Amygdala (tissue), 56 donors: Measurements from ENCODE around the gene LYRM7.

Source experiments
- DNase-seq, 56 donors: peaks; one replicate each; lab custom pipeline; 2025; lab: John Stamatoyannopoulos, UW

The LYRM7 gene

GRCh38 chr5:131217791-131218190, 47.0 kb downstream of the LYRM7 start:
- no peak for DNase-seq

- DNase-seq, result no peak
These were observed 47.6 kb downstream of the LYRM7 start for GRCh38 chr5:131218392-131218791.

- DNase-seq, result no peak
These were observed 49.8 kb downstream of the LYRM7 start for GRCh38 chr5:131220566-131220965.

- DNase-seq, result no peak
These were observed 50.4 kb downstream of the LYRM7 start for GRCh38 chr5:131221008-131221703.

GRCh38 chr5:131221888-131222287, 51.1 kb downstream of the LYRM7 start:
- peak in 1 of 56 donors; percentile 19 for DNase-seq

- DNase-seq, result no peak
These were observed 52.0 kb downstream of the LYRM7 start for GRCh38 chr5:131222731-131223130.

- no peak for DNase-seq
These were observed 53.1 kb downstream of the LYRM7 start for GRCh38 chr5:131223751-131224386.

GRCh38 chr5:131224387-131225201, 53.9 kb downstream of the LYRM7 start:
- DNase-seq, result peak in 11 of 56 donors; percentile 3 to 35 (median 16)

GRCh38 chr5:131225282-131225974, 54.7 kb downstream of the LYRM7 start:
- DNase-seq, result no peak

- no peak for DNase-seq
These were observed 56.2 kb downstream of the LYRM7 start for GRCh38 chr5:131226899-131227298.

- DNase-seq, result no peak
These were observed 57.9 kb downstream of the LYRM7 start for GRCh38 chr5:131228646-131229045.

- DNase-seq, result no peak
These were observed 58.9 kb downstream of the LYRM7 start for GRCh38 chr5:131229623-131230022.

GRCh38 chr5:131230406-131230805, 59.7 kb downstream of the LYRM7 start:
- DNase-seq, result peak in 4 of 56 donors; percentile 5 to 22 (median 12)

- no peak for DNase-seq
These were observed 68.9 kb downstream of the LYRM7 start for GRCh38 chr5:131239686-131240085.

- no peak for DNase-seq
These were observed 72.0 kb downstream of the LYRM7 start for GRCh38 chr5:131242728-131243255.

GRCh38 chr5:131245312-131245711, 74.6 kb downstream of the LYRM7 start:
- DNase-seq, result no peak

GRCh38 chr5:131245948-131246347, 75.2 kb downstream of the LYRM7 start:
- DNase-seq, result no peak

GRCh38 chr5:131246504-131246903, 75.8 kb downstream of the LYRM7 start:
- DNase-seq, result no peak

- no peak for DNase-seq
These were observed 80.2 kb downstream of the LYRM7 start for GRCh38 chr5:131250751-131251475.

- DNase-seq, result peak in 22 of 56 donors; percentile 2 to 63 (median 14)
These were observed 82.1 kb downstream of the LYRM7 start for GRCh38 chr5:131252824-131253171.
